ENCODE measurements around the gene PLEKHG2.

- TF ChIP-seq GATA3 (IDR thresholded peaks at IDR 0.05; ENCODE audit: low read depth, low read length) (no peak), GATA2 (IDR thresholded peaks at IDR 0.05; ENCODE audit: low read depth, low read length) (no peak)
Observed at GRCh38 chr19:39430675-39431593, 18.5 kb downstream of the PLEKHG2 start.

Measured in SH-SY5Y (cell line).